HepG2 (cell line): ENCODE data around the gene CORO1A. TPM values are rescaled to one million over a fixed set of nuclear protein-coding genes. Genes with fewer than 3 reads are reported as not detected.

Experiments used
- GFI1 ChIP-seq: sonication (generic); formaldehyde crosslinking; IDR thresholded peaks from 2 replicates; pipeline ENCODE4 v1.5.0; 2020; ENCODE audit warnings: missing genetic modification reagents, mild to moderate bottlenecking, borderline replicate concordance
- GTF2F1 ChIP-seq: fragments of 150-350 bp; IDR thresholded peaks from 2 replicates; pipeline ENCODE4 v1.6.1; 2014; ENCODE audit warnings: low read length
- IKZF5 ChIP-seq: IDR thresholded peaks from 2 replicates; pipeline ENCODE4 v1.6.1; 2018; ENCODE audit warnings: missing genetic modification reagents, mild to moderate bottlenecking, missing compliant biosample characterization
- MAX ChIP-seq: IDR thresholded peaks from 2 replicates; pipeline ENCODE4 v1.6.1; 2012; ENCODE audit warnings: inconsistent platforms
- NFE2L2 ChIP-seq: fragments of 150-350 bp; IDR thresholded peaks from 2 replicates; pipeline ENCODE4 v1.6.1; 2014; ENCODE audit warnings: low read length
- SMAD3 ChIP-seq: sonication (generic); formaldehyde crosslinking; IDR thresholded peaks from 2 replicates; pipeline ENCODE4 v1.4.0; 2020; ENCODE audit warnings: missing genetic modification reagents
- SNRNP70 ChIP-seq: fragments of 200-400 bp; formaldehyde crosslinking; IDR thresholded peaks from 2 replicates; pipeline ENCODE4 v1.6.1; 2017; ENCODE audit warnings: mild to moderate bottlenecking, low read depth, low read length, moderate library complexity
- TBX2 ChIP-seq: sonication (generic); formaldehyde crosslinking; IDR thresholded peaks from 2 replicates; pipeline ENCODE4 v1.5.0; 2020; ENCODE audit warnings: missing genetic modification reagents, mild to moderate bottlenecking, borderline replicate concordance
- ZFAT ChIP-seq: sonication (generic); formaldehyde crosslinking; conservative IDR thresholded peaks from 2 replicates; pipeline ENCODE4 v1.8.1; 2023; ENCODE audit warnings: missing genetic modification reagents, inconsistent platforms
- ZNF18 ChIP-seq: sonication (generic); formaldehyde crosslinking; IDR thresholded peaks from 2 replicates; pipeline ENCODE4 v1.8.0; 2022; ENCODE audit warnings: mild to moderate bottlenecking, missing genetic modification reagents; ENCODE audit not compliant: insufficient replicate concordance
- ZNF225 ChIP-seq: sonication (generic); formaldehyde crosslinking; IDR thresholded peaks from 2 replicates; pipeline ENCODE4 v1.4.0; 2020; ENCODE audit warnings: mild to moderate bottlenecking, missing genetic modification reagents
- ZNF605 ChIP-seq: sonication (generic); formaldehyde crosslinking; IDR thresholded peaks from 2 replicates; pipeline ENCODE4 v1.8.0; 2022; ENCODE audit warnings: mild to moderate bottlenecking, missing genetic modification reagents
- ZNF841 ChIP-seq: sonication (generic); formaldehyde crosslinking; IDR thresholded peaks from 2 replicates; pipeline ENCODE4 v1.8.1; 2023; ENCODE audit warnings: missing genetic modification reagents, borderline replicate concordance
- ZNF891 ChIP-seq: sonication (generic); formaldehyde crosslinking; IDR thresholded peaks from 2 replicates; pipeline ENCODE4 v1.5.0; 2020; ENCODE audit warnings: mild to moderate bottlenecking, missing genetic modification reagents
- polyA plus RNA-seq, 8 experiments: library from polyadenylated mRNA; depleted of rRNA in 3 of 8; stranded (reverse) in 7 of 8; unstranded in 1 of 8; fragments of >200 nt; fragmentation: Illumina TruSeq in 4 of 8; extraction: Trizol in 4 of 8; gene quantifications; 2 replicates each; pipeline versions ENCODE4 v1.2.1 to v1.2.3, GENCODE V29; 2011 to 2016; ENCODE audit warnings: low read depth in 4 of 8, missing spikeins in 1 of 8, mixed read lengths in 1 of 8; ENCODE audit not compliant: insufficient read depth in 1 of 8
- total RNA-seq, 5 experiments: library from RNA; depleted of rRNA; stranded (reverse); fragments of >200 nt; fragmentation: Illumina TruSeq; extraction: Trizol; gene quantifications; 2 replicates each; pipeline ENCODE4 v1.2.3, GENCODE V29; 2016; ENCODE audit warnings: low read depth in 1 of 5
- TF ChIP-seq, protein P1 (sequence below): sonication (generic); formaldehyde crosslinking; IDR thresholded peaks from 2 replicates; pipeline ENCODE4 v1.4.0; 2020; ENCODE audit warnings: missing genetic modification reagents
- TF ChIP-seq, protein P2 (sequence below): sonication (generic); formaldehyde crosslinking; IDR thresholded peaks from 2 replicates; pipeline ENCODE4 v1.4.0; 2020; ENCODE audit warnings: low read depth, missing genetic modification reagents
- TF ChIP-seq, protein P3 (sequence below): IDR thresholded peaks from 2 replicates; pipeline ENCODE4 v1.6.1; 2012; ENCODE audit warnings: low read length, improper control_type of control experiment

CORO1A gene
- total and polyA plus RNA-seq, 2 of the 13 experiments (the other 11 are each of a cell fraction or from before 2014, with no cell fraction given) = 6.5 to 12.9 TPM

GRCh38 chr16:30142672-30143346 lies 40.6 kb upstream of the CORO1A start (continued):
- TF ChIP-seq ZNF18 (CRISPR knock-in tag) = peak; percentile 42
- TF ChIP-seq ZNF225 (CRISPR knock-in tag) = no peak
- peak; percentile 62; the same call in 1 of the 2 replicates for TF ChIP-seq IKZF5 (CRISPR knock-in tag)
- TF ChIP-seq SNRNP70 = no peak
- peak; percentile 38; the same call in 1 of the 2 replicates for TF ChIP-seq SMAD3
- no peak for TF ChIP-seq GFI1 (CRISPR knock-in tag)
- TF ChIP-seq, protein P1, sequence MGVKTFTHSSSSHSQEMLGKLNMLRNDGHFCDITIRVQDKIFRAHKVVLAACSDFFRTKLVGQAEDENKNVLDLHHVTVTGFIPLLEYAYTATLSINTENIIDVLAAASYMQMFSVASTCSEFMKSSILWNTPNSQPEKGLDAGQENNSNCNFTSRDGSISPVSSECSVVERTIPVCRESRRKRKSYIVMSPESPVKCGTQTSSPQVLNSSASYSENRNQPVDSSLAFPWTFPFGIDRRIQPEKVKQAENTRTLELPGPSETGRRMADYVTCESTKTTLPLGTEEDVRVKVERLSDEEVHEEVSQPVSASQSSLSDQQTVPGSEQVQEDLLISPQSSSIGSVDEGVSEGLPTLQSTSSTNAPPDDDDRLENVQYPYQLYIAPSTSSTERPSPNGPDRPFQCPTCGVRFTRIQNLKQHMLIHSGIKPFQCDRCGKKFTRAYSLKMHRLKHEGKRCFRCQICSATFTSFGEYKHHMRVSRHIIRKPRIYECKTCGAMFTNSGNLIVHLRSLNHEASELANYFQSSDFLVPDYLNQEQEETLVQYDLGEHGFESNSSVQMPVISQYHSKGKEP (CRISPR knock-in tag) = no peak
- TF ChIP-seq ZFAT (CRISPR knock-in tag) = no peak
- TF ChIP-seq ZNF841 = no peak
- TF ChIP-seq GTF2F1 = no peak
- TF ChIP-seq MAX = no peak
- TF ChIP-seq NFE2L2 = no peak
- TF ChIP-seq, protein P2, sequence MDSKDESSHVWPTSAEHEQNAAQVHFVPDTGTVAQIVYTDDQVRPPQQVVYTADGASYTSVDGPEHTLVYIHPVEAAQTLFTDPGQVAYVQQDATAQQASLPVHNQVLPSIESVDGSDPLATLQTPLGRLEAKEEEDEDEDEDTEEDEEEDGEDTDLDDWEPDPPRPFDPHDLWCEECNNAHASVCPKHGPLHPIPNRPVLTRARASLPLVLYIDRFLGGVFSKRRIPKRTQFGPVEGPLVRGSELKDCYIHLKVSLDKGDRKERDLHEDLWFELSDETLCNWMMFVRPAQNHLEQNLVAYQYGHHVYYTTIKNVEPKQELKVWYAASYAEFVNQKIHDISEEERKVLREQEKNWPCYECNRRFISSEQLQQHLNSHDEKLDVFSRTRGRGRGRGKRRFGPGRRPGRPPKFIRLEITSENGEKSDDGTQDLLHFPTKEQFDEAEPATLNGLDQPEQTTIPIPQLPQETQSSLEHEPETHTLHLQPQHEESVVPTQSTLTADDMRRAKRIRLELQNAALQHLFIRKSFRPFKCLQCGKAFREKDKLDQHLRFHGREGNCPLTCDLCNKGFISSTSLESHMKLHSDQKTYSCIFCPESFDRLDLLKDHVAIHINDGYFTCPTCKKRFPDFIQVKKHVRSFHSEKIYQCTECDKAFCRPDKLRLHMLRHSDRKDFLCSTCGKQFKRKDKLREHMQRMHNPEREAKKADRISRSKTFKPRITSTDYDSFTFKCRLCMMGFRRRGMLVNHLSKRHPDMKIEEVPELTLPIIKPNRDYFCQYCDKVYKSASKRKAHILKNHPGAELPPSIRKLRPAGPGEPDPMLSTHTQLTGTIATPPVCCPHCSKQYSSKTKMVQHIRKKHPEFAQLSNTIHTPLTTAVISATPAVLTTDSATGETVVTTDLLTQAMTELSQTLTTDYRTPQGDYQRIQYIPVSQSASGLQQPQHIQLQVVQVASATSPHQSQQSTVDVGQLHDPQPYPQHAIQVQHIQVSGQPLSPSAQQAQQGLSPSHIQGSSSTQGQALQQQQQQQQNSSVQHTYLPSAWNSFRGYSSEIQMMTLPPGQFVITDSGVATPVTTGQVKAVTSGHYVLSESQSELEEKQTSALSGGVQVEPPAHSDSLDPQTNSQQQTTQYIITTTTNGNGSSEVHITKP = no peak
- TF ChIP-seq ZNF891 (CRISPR knock-in tag) = no peak
- TF ChIP-seq ZNF605 (CRISPR knock-in tag) = peak; percentile 46; the same call in 1 of the 2 replicates
- peak; percentile 29; the same call in 1 of the 2 replicates for TF ChIP-seq TBX2
- TF ChIP-seq, protein P3, sequence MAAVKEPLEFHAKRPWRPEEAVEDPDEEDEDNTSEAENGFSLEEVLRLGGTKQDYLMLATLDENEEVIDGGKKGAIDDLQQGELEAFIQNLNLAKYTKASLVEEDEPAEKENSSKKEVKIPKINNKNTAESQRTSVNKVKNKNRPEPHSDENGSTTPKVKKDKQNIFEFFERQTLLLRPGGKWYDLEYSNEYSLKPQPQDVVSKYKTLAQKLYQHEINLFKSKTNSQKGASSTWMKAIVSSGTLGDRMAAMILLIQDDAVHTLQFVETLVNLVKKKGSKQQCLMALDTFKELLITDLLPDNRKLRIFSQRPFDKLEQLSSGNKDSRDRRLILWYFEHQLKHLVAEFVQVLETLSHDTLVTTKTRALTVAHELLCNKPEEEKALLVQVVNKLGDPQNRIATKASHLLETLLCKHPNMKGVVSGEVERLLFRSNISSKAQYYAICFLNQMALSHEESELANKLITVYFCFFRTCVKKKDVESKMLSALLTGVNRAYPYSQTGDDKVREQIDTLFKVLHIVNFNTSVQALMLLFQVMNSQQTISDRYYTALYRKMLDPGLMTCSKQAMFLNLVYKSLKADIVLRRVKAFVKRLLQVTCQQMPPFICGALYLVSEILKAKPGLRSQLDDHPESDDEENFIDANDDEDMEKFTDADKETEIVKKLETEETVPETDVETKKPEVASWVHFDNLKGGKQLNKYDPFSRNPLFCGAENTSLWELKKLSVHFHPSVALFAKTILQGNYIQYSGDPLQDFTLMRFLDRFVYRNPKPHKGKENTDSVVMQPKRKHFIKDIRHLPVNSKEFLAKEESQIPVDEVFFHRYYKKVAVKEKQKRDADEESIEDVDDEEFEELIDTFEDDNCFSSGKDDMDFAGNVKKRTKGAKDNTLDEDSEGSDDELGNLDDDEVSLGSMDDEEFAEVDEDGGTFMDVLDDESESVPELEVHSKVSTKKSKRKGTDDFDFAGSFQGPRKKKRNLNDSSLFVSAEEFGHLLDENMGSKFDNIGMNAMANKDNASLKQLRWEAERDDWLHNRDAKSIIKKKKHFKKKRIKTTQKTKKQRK = no peak
